HepG2 (cell line): Measurements from ENCODE around the gene ABCF1. TPM values are rescaled to one million over a fixed set of nuclear protein-coding genes. Genes with fewer than 3 reads are reported as not detected.

Source experiments
- CHD4 ChIP-seq: fragments of 200-600 bp; sonication (generic); IDR thresholded peaks from 2 replicates; pipeline ENCODE4 v1.7.0; 2017; ENCODE audit warnings: mild to moderate bottlenecking, low read length, borderline replicate concordance
- HBP1 ChIP-seq: IDR thresholded peaks from 2 replicates; pipeline ENCODE4 v1.6.1; 2016; ENCODE audit warnings: low read depth, control low read depth
- HIC2 ChIP-seq: sonication (generic); formaldehyde crosslinking; IDR thresholded peaks from 2 replicates; pipeline ENCODE4 v1.9.0; 2022; ENCODE audit warnings: low read depth, missing genetic modification reagents
- MLLT10 ChIP-seq: sonication (generic); formaldehyde crosslinking; IDR thresholded peaks from 2 replicates; pipeline ENCODE4 v1.4.0; 2020; ENCODE audit warnings: missing genetic modification reagents
- SP1 ChIP-seq, 2 experiments: fragments of 450-650 bp in 1 of 2; sonication (generic) in 1 of 2; formaldehyde crosslinking in 1 of 2; IDR thresholded peaks; 2 replicates each; pipeline versions ENCODE4 v1.4.0 to v1.6.1; 2016 to 2020; ENCODE audit warnings: missing genetic modification reagents in 1 of 2
- TBL1XR1 ChIP-seq: fragments of 150-350 bp; IDR thresholded peaks from 2 replicates; pipeline ENCODE4 v1.6.1; 2014; ENCODE audit warnings: borderline replicate concordance, low read length; ENCODE audit not compliant: partially characterized antibody
- TEAD3 ChIP-seq: optimal IDR thresholded peaks from 2 replicates; pipeline ENCODE3; 2016; ENCODE audit warnings: borderline replicate concordance
- ZHX1 ChIP-seq: sonication (generic); formaldehyde crosslinking; IDR thresholded peaks from 2 replicates; pipeline ENCODE4 v1.8.1; 2022; ENCODE audit warnings: low read depth, mild to moderate bottlenecking, missing genetic modification reagents
- polyA plus RNA-seq, 8 experiments: library from polyadenylated mRNA; depleted of rRNA in 3 of 8; stranded (reverse) in 7 of 8; unstranded in 1 of 8; fragments of >200 nt; fragmentation: Illumina TruSeq in 4 of 8; extraction: Trizol in 4 of 8; gene quantifications; 2 replicates each; pipeline versions ENCODE4 v1.2.1 to v1.2.3, GENCODE V29; 2011 to 2016; ENCODE audit warnings: low read depth in 4 of 8, missing spikeins in 1 of 8, mixed read lengths in 1 of 8; ENCODE audit not compliant: insufficient read depth in 1 of 8
- total RNA-seq, 5 experiments: library from RNA; depleted of rRNA; stranded (reverse); fragments of >200 nt; fragmentation: Illumina TruSeq; extraction: Trizol; gene quantifications; 2 replicates each; pipeline ENCODE4 v1.2.3, GENCODE V29; 2016; ENCODE audit warnings: low read depth in 1 of 5
- TF ChIP-seq, protein P1 (sequence below): sonication (generic); formaldehyde crosslinking; IDR thresholded peaks from 2 replicates; pipeline ENCODE4 v1.4.0; 2020; ENCODE audit warnings: missing genetic modification reagents, mild to moderate bottlenecking, borderline replicate concordance
- TF ChIP-seq, protein P2 (sequence below): sonication (generic); formaldehyde crosslinking; IDR thresholded peaks from 2 replicates; pipeline ENCODE4 v1.8.1; 2023; ENCODE audit warnings: mild to moderate bottlenecking, inconsistent platforms, moderate library complexity, missing genetic modification reagents, borderline replicate concordance
- TF ChIP-seq, protein P3 (sequence below): sonication (generic); formaldehyde crosslinking; IDR thresholded peaks from 2 replicates; pipeline ENCODE4 v1.5.0; 2020; ENCODE audit warnings: mild to moderate bottlenecking, missing genetic modification reagents

The ABCF1 gene
- total and polyA plus RNA-seq, 2 of the 13 experiments (the other 11 are each of a cell fraction or from before 2014, with no cell fraction given): 25.4 to 98.9 TPM

- TF ChIP-seq, protein P1, sequence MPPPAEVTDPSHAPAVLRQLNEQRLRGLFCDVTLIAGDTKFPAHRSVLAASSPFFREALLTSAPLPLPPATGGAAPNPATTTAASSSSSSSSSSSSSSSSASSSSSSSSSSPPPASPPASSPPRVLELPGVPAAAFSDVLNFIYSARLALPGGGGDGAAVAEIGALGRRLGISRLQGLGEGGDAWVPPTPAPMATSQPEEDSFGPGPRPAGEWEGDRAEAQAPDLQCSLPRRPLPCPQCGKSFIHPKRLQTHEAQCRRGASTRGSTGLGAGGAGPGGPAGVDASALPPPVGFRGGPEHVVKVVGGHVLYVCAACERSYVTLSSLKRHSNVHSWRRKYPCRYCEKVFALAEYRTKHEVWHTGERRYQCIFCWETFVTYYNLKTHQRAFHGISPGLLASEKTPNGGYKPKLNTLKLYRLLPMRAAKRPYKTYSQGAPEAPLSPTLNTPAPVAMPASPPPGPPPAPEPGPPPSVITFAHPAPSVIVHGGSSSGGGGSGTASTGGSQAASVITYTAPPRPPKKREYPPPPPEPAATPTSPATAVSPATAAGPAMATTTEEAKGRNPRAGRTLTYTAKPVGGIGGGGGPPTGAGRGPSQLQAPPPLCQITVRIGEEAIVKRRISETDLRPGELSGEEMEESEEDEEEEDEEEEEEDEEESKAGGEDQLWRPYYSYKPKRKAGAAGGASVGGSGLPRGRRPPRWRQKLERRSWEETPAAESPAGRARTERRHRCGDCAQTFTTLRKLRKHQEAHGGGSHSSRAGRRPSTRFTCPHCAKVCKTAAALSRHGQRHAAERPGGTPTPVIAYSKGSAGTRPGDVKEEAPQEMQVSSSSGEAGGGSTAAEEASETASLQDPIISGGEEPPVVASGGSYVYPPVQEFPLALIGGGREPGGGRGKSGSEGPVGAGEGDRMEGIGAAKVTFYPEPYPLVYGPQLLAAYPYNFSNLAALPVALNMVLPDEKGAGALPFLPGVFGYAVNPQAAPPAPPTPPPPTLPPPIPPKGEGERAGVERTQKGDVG (CRISPR knock-in tag): no peak
- TF ChIP-seq TBL1XR1 (peak; percentile 53), CHD4 (no peak), ZHX1 (CRISPR knock-in tag) (peak; percentile 80; the same call in 1 of the 2 replicates), SP1 (IDR thresholded peaks at IDR 0.05) (peak; percentile 76; the same call in 1 of the 2 replicates), SP1 (CRISPR knock-in tag; IDR thresholded peaks at IDR 0.05) (peak; percentile 87), MLLT10 (CRISPR knock-in tag) (peak; percentile 95; the same call in 1 of the 2 replicates), TEAD3 (CRISPR knock-in tag) (no peak), HBP1 (CRISPR knock-in tag) (peak; percentile 76; the same call in 1 of the 2 replicates), HIC2 (CRISPR knock-in tag) (no peak; the same call in 1 of the 2 replicates)
- TF ChIP-seq, protein P2, sequence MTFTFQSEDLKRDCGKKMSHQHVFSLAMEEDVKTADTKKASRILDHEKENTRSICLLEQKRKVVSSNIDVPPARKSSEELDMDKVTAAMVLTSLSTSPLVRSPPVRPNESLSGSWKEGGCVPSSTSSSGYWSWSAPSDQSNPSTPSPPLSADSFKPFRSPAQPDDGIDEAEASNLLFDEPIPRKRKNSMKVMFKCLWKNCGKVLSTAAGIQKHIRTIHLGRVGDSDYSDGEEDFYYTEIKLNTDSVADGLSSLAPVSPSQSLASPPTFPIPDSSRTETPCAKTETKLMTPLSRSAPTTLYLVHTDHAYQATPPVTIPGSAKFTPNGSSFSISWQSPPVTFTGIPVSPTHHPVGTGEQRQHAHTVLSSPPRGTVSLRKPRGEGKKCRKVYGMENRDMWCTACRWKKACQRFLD (CRISPR knock-in tag): peak; percentile 38; the same call in 1 of the 2 replicates
- TF ChIP-seq, protein P3, sequence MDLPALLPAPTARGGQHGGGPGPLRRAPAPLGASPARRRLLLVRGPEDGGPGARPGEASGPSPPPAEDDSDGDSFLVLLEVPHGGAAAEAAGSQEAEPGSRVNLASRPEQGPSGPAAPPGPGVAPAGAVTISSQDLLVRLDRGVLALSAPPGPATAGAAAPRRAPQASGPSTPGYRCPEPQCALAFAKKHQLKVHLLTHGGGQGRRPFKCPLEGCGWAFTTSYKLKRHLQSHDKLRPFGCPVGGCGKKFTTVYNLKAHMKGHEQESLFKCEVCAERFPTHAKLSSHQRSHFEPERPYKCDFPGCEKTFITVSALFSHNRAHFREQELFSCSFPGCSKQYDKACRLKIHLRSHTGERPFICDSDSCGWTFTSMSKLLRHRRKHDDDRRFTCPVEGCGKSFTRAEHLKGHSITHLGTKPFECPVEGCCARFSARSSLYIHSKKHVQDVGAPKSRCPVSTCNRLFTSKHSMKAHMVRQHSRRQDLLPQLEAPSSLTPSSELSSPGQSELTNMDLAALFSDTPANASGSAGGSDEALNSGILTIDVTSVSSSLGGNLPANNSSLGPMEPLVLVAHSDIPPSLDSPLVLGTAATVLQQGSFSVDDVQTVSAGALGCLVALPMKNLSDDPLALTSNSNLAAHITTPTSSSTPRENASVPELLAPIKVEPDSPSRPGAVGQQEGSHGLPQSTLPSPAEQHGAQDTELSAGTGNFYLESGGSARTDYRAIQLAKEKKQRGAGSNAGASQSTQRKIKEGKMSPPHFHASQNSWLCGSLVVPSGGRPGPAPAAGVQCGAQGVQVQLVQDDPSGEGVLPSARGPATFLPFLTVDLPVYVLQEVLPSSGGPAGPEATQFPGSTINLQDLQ (CRISPR knock-in tag): 0 out of 2 replicates have a peak, but pooled peaks have one; percentile 72
Measured at GRCh38 chr6:30616811-30617564, 45.7 kb downstream of the ABCF1 start, which contains the start of gene PPP1R10 (continued).
